ENCODE measurements around the gene IDH3G.

DNA sequence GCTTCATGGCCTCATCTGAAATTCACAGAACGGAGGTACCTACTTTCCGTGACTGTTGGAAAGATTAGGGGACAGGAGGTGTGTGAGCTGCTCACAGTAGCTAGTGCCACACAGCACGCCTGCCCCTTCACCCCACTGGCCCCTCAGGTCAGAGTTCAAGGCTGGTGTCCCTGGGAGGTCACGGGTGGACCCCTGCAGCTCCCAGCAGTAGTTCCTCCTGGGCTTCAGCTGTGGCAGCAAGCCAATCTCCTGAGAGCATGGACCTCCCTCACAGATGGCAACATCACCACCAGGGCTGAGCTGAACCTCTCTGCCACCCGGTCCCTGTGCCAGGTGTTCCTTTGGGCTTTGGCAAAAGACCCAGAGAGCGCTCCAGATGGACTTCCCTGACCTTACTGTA lies 1.8 kb downstream of the IDH3G start:
- no peak for TF ChIP-seq TCF7L2 (IDR thresholded peaks at IDR 0.05; ENCODE audit: low read depth, low read length)
- no peak for TF ChIP-seq CTCF (IDR thresholded peaks at IDR 0.05)
- TF ChIP-seq SIN3A (IDR thresholded peaks at IDR 0.05; ENCODE audit: borderline replicate concordance, insufficient read depth, low read depth, low read length), result no peak
- no peak for TF ChIP-seq POLR2AphosphoS5 (IDR thresholded peaks at IDR 0.05; ENCODE audit: low read depth, low read length)
